Measurements from ENCODE around the gene SEC24B. TPM values are rescaled to one million over a fixed set of nuclear protein-coding genes. Genes with fewer than 3 reads are reported as not detected.

The SEC24B gene
- total RNA-seq, 1 donor from 2014 or later = 34.6 TPM

GRCh38 chr4:109571494-109571893 is 137.9 kb downstream of the SEC24B start:
- Mint-ChIP-seq H3K27me3 (ENCODE audit: unreplicated experiment) (no peaks in the 10 kb centered on the region), H3K36me3 (ENCODE audit: unreplicated experiment) (no peaks in the 10 kb centered on the region), H3K9me3 (ENCODE audit: unreplicated experiment) (peaks cover 5% of the 10 kb centered on the region), H3K4me1 (ENCODE audit: unreplicated experiment) (no peaks in the 10 kb centered on the region), H3K4me3 (ENCODE audit: unreplicated experiment) (no peak overlapping the region), H3K27ac (ENCODE audit: unreplicated experiment) (no peak overlapping the region)
- TF ChIP-seq, protein P1, sequence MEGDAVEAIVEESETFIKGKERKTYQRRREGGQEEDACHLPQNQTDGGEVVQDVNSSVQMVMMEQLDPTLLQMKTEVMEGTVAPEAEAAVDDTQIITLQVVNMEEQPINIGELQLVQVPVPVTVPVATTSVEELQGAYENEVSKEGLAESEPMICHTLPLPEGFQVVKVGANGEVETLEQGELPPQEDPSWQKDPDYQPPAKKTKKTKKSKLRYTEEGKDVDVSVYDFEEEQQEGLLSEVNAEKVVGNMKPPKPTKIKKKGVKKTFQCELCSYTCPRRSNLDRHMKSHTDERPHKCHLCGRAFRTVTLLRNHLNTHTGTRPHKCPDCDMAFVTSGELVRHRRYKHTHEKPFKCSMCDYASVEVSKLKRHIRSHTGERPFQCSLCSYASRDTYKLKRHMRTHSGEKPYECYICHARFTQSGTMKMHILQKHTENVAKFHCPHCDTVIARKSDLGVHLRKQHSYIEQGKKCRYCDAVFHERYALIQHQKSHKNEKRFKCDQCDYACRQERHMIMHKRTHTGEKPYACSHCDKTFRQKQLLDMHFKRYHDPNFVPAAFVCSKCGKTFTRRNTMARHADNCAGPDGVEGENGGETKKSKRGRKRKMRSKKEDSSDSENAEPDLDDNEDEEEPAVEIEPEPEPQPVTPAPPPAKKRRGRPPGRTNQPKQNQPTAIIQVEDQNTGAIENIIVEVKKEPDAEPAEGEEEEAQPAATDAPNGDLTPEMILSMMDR (IDR thresholded peaks at IDR 0.05) = no peak
- DNase-seq (ENCODE audit: extremely low spot score, unreplicated experiment) = no peak

- Mint-ChIP-seq H3K4me1 (ENCODE audit: unreplicated experiment) (no peaks in the 10 kb centered on the region), H3K27me3 (ENCODE audit: unreplicated experiment) (no peaks in the 10 kb centered on the region), H3K9me3 (ENCODE audit: unreplicated experiment) (peaks cover 5% of the 10 kb centered on the region), H3K4me3 (ENCODE audit: unreplicated experiment) (no peak overlapping the region), H3K36me3 (ENCODE audit: unreplicated experiment) (no peaks in the 10 kb centered on the region), H3K27ac (ENCODE audit: unreplicated experiment) (no peak overlapping the region)
- no peak for DNase-seq (ENCODE audit: extremely low spot score, unreplicated experiment)
- TF ChIP-seq, protein P1 (IDR thresholded peaks at IDR 0.05) = no peak
Measured at GRCh38 chr4:109572154-109572553, 138.5 kb downstream of the SEC24B start.

DNA sequence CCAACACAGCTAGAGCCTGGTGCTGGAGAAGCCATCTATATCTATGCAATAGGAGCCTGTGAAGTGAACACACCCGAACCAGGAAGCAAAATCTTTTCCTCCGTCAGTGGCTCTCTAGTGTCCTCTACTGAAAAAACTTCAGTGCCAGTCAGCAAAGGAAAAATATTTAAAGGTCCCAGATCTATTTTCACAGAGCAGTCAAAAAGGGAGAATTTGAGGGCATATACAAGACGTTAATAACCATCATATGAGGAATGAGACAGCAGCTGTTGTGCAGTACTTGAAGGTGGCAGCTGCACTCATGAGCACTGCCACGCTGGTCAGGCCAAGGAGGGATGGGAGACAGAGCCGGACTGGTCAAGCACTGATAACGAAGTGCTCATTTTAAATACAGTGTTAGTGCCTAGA is 140.8 kb downstream of the SEC24B start:
- TF ChIP-seq, protein P1 (IDR thresholded peaks at IDR 0.05) = peak; percentile 33
- Mint-ChIP-seq H3K4me3 (ENCODE audit: unreplicated experiment) (no peak overlapping the region), H3K27ac (ENCODE audit: unreplicated experiment) (no peak overlapping the region), H3K9me3 (ENCODE audit: unreplicated experiment) (peaks cover 5% of the 10 kb centered on the region), H3K27me3 (ENCODE audit: unreplicated experiment) (no peaks in the 10 kb centered on the region), H3K36me3 (ENCODE audit: unreplicated experiment) (no peaks in the 10 kb centered on the region), H3K4me1 (ENCODE audit: unreplicated experiment) (no peaks in the 10 kb centered on the region)
- DNase-seq (ENCODE audit: extremely low spot score, unreplicated experiment) = no peak

DNA sequence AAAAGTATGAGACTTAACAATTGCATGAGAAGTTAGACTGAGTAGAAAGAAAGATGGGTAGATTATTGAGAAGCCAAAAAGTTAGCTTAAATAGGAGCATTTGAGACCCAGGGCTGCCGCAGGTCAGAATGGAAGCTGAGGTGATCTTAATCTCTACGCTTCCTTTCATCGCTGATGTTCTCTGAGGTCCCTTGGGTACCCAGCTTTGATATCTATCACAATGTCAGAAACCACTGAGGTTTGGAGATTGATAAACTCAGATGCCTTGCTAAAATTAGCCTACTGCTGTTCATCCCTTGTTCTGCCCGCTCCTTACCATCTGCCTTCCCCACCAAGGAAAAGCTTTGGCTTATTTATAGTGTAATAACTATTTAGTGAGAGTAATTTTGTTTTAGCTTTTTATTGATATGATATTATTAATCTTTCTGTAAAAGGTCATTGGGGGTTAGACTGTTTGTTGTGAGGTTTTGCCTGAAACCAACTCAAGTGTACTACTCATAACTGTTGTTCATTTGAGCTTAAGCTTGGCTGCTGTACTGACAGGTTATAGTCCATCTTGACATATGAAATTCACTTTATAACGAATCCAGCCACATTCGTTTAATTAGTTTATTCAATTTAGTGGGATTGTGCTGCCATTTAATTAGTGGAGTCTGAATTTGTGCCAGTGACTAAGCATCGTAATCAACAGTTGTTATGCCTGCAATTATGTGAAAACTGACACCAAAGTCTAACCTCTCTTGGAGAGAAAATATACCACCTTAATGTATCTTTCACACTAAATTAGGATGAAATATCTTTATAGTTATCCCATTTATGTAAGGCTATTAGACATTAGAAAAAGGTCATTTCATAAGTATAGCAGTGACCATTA is 141.6 kb downstream of the SEC24B start:
- Mint-ChIP-seq H3K4me3 (ENCODE audit: unreplicated experiment) (no peak overlapping the region), H3K9me3 (ENCODE audit: unreplicated experiment) (peaks cover 5% of the 10 kb centered on the region), H3K27me3 (ENCODE audit: unreplicated experiment) (no peaks in the 10 kb centered on the region), H3K4me1 (ENCODE audit: unreplicated experiment) (no peaks in the 10 kb centered on the region), H3K27ac (ENCODE audit: unreplicated experiment) (no peak overlapping the region), H3K36me3 (ENCODE audit: unreplicated experiment) (no peaks in the 10 kb centered on the region)
- no peak for DNase-seq (ENCODE audit: extremely low spot score, unreplicated experiment)
- TF ChIP-seq, protein P1 (IDR thresholded peaks at IDR 0.05) = no peak

DNA sequence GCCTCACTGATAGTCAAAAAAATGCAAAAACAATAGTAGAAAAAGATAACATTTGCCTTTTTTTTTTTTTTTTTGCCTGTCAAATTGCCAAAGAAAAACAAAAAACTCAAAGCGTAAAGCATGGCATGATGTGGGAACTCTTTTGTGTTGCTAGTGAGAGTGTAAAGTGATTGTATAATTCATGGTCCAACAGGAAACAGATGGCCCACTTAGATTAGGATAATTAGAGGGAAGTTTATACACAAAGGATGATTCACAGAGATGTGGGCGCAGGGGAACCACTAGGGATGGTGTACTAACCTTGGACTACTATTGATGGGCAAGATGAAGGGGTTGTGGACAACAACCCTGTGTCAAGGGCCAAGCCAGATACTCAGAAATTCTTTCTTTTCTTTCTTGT is 142.8 kb downstream of the SEC24B start:
- H3K4me3 Mint-ChIP-seq (ENCODE audit: unreplicated experiment) = no peak overlapping the region
- H3K36me3 Mint-ChIP-seq (ENCODE audit: unreplicated experiment) = peaks cover 5% of the 10 kb centered on the region
- H3K27me3 Mint-ChIP-seq (ENCODE audit: unreplicated experiment) = no peaks in the 10 kb centered on the region
- TF ChIP-seq, protein P1 (IDR thresholded peaks at IDR 0.05) = no peak
- H3K4me1 Mint-ChIP-seq (ENCODE audit: unreplicated experiment) = no peaks in the 10 kb centered on the region
- H3K9me3 Mint-ChIP-seq (ENCODE audit: unreplicated experiment) = peaks cover 6% of the 10 kb centered on the region
- no peak overlapping the region for H3K27ac Mint-ChIP-seq (ENCODE audit: unreplicated experiment)
- no peak for DNase-seq (ENCODE audit: extremely low spot score, unreplicated experiment)

Measured in osteocyte (in vitro differentiated cells).